LoVo (cell line): ENCODE results near the gene SIPA1L3.
"Not testable (repeated sequence)": the region's sequence is repeated elsewhere in the genome, so short reads cannot be mapped to it uniquely, and the experiment has no call there.

Experiments used
- DNase-seq: peaks from one replicate; pipeline ENCODE4 v3.0.0-alpha.2; 2016; ENCODE audit warnings: low spot score

The SIPA1L3 gene

DNA sequence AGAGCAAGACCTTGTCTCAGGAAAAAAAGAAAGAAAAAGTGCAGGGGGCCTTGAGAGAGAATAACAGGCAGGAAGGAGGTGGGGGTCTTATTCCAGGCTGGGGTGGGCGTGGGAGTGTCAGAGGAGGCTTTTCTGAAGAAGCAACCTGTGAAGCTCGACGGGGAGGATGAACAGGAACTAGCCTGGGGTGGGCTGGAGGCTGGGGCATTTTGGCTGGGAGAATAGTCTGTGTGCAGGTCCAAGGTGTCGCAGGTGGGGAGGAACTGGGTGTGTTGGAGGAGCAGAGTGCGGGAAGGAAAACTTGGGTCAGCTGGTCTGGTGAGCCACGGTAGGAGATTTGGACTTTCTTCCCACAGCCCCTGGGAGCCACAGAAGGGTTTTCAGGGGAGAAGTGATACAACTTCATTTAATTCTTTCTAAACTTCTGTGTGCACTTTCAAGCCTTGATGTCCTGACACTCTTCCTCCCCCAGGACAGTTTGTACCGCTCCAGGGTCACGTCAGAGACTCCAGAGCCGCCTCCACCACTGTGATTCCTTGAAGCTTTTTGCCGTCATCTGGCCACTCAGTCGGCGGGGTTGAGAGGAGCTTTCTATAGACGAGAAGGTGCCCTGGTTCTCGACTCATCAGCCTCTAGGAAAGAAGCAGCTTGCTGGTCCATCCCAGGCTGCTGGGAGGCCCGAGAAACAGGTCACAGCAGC is 138.7 kb downstream of the SIPA1L3 start:
- DNase-seq = no peak

DNA sequence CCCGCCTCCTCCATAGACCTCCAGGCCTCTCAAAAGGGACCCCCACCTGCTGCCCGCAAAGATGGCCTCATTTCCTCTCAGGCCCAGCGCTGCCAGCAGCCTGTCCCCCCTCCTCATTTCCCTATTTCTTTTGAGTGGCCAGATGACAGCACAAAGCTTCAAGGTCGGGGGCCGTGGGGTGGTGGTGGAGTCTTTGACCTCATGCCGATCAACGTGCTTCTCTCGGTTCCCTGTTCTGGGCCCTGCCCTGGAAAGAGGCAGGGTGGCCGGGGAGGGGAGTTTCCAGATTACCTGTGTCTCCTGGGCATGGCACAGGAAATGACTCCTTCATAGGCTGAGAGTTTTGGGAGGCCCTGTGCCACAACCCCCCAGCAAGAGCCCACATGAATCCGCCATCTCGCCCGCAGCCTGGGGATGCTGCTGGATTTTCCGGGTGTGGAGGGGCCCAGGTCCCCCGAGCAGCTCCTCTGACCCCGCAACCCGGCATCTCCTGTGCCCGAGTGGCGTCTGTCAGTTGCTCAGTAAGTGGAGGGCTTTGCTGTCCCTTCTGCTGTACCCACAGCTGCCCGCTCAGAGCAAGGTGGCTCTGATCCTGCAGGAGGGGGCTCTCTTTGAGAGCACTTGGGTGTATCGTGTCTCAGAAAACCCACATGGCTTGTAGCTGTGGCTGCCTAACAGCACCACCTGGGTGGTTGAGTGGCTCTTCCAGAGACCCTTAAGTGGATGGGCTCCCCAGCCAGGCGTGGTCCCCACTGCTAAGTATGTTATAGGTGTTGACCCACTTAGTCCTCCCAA is 139.4 kb downstream of the SIPA1L3 start:
- no peak for DNase-seq

DNA sequence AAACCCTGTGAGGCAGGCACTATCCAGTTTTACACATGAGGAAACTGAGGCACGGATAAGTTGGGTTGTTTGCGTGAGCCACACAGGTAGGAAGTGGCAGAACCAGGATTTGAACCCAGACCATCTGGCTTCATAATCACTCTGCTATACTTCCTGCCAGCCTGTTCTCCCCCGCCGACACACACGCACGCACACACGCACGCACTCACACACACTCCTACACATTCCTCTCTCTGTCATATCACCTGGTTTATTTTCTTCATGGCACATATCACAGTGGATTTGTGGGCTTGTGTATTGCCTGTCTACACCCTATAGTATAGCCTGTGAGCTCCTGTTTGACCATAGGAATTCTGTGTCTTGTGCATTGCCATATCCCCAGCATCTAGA is 140.0 kb downstream of the SIPA1L3 start:
- no peak for DNase-seq

DNA sequence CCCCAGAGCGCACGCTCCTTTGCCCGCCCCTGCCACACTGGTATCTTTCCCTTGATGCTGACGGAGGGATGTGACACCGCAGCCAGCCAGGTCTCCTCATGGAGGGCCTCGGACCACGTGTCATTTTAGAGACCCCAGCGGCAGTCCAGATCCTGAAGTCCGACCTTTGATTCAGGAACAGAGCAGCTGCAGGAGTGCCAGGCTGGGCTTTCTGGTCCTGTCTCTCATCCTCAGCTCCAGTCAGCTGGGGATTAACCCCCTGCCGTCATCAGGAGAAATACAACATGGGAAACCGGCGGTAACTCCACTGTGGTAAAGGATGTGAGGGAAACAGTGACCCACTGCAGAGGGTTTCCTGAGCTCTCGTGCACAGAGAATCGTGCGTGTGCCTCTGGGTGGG is 140.6 kb downstream of the SIPA1L3 start:
- no peak for DNase-seq

DNA sequence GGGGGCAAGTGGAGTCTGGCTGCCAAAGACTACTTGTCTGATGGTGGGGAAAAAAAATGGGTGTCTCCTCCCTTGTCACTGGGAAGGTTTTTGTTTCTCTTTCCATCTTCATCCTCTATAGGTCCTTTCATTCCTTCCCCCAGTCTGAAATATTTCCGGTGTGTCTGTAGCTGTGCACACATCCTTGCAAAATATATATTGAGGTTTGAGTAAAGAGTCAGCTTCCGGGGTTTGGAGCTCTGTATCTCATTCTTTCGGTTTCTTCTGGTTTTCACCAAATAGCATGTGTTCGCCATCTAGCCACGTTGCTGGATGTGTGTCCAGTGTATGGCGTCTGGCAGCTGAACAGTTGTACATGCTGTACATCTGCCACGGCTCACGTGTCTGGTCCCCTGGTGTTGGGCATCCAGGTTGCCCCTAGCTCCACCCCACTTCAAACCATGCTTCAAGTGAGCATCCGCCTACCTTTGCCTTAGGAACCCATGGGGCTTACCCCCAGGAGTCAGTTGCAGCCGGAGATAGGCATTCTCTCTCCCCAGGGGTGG is 142.2 kb downstream of the SIPA1L3 start:
- DNase-seq = no peak

DNA sequence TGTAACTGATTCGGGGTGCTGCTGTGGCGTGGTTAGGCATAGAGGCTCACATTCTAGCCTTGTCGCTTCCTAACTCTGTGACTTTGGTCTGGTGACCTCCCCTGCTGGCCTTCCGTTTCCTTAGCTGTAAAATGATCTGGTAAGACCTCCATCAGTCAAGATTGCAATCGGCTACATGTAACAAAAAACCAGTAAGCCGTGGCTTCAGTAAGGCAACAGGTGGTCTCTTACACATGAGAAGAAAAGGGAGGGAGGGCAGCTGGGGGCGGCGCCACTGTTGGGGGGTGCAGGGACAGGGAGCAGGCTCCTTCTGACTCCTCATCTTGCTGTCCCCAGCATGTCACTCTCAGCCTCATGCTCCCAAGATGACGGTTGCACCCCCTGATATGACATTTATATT is 148.0 kb downstream of the SIPA1L3 start:
- no peak for DNase-seq

DNA sequence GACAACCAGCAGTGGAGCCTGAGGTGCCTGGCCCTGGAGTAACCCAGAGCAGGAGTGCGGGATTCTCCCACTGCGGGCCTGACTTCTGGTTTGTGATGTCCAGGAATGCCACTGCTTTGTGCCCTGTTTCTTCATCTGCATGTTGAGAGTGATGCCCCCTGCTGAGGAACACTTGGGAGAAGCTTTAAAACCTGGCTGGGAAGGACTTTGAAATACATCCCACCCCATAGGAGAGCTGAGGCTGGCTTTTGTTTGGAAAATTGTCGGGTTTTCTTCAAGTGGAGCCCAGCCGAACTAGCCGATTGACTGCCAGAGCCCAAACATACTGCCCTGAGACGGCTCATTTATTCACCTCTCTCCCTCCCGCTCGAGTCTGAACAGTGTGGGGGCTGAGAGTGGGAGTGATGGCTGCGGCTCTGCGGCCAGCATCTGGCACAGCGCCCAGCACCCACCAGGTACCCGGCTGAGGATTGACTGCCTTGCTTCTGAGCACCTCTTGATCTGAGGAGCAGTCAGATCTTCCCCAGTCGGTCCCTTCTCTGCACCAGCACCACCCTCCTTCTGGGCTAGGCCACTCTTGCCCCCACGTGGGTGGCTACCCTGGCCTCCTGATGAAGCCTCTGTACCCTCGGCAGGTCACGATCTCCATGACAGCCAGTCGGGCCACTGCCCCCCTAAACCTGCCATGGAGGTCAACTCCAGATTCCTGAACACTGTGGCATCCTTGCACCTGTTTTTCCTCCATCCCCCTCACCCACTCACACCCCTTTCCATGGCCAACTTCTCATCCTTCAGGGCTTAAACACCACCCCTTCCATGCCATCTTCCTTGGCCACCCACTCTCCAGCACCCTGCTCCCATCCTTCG is 148.9 kb downstream of the SIPA1L3 start:
- no peak for DNase-seq

DNA sequence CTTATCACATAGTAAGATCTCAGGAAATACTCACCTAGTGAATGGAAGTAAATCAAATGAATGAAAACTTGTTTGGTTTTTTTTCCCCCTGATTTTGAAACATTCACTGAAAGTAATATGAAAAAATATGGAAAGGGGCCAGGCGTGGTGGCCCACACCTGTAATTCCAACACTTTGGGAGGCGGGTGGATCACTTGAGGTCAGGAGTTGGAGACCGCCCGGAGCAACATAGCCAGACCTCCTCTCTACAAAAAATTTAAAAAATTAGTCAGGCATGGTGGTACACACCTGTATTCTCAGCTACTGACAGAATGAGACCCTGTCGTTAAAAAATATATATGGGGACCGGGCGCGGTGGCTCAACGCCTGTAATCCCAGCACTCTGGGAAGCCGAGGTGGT is 149.6 kb downstream of the SIPA1L3 start:
- no peak for DNase-seq

DNA sequence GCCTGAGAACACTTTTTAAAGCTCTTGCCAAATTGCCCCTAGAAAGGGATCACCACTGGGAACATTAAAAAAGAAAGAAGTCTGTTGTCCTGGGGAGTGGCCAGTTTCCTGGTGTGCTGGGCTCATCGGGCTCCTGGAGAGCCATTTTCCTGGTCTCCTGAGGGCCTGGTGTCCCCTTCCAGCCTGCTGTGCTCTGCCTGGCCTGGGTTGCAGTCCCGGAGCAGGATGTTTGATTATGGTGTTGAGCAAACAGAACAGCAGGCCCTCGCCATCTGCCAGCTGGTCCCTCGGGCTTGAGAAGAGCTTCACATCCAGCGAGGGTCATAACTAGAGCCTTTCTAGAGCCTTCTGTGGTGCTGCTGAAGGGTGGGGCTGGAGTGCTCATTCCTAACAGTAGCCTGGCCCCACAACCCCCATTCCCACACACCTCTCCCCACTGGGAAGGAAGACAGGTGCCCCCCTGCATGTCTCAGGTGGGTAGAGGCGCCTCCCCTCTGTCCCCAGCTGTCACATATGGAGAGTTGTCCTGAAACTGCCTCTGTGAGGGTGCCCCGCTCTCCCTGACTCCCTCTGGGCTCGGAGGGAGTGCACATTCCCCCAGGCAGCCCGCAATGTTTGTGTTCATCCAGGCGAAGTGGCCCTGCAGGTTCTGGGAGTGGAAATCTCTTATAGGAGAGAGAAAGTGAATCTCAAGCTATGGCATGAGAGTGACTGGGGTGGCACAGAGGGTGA is 151.1 kb downstream of the SIPA1L3 start:
- DNase-seq = no peak

DNA sequence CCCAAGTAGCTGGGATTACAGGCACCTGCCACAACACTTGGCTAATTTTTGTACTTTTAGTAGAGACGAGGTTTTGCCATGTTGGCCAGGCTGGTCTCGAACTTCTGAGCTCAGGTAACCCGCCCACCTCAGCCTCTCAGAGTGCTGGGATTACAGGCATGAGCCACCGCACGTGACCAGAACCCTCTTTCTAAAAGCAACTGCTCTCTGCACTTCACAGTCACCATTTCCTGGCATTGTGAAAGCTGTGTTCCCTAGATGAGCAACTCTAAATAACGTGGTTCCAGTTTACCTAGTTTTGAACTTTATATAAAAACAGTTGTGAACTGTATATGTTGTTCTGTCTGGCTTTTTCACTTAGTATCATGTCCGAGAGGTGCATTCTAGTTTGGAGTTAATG is 152.9 kb downstream of the SIPA1L3 start:
- no peak for DNase-seq

DNA sequence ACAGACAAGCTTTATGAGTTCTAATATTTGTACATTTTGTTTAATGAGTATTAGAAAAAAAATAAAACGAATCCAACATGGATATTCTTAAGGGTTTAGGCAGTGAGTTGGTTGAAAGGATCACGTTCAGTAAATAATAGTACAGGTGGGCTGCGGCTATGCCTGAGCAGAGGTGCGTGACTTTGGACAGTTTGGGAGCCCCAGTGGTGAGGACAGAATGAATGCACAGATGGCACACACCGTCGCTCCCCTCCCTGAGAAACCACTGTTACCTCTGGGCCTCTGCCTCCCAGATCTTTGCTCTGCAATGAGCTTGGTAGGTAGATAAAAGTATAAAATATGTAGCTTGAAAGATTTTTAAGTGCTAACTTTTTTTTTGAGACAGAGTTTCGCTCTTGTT is 153.3 kb downstream of the SIPA1L3 start:
- DNase-seq = no peak

DNA sequence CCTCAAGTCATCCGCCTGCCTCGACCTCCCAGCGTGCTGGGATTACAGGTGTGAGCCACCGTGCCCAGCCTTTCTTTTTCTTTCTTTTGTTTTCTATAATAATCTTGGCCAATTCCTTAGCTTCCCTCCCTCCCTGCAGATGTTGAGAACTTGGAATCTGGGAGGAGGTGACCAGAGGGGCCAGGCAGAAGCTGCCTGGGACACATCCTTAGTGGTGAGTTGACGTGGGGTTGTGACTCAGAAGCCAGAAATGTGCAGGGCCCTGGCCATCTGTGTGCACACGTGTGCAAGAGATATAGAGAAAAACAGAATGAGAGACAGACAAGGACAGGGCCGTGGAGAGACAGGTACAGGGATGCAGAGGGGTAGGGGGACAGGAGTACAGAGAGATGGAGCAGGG is 154.3 kb downstream of the SIPA1L3 start:
- no peak for DNase-seq

DNA sequence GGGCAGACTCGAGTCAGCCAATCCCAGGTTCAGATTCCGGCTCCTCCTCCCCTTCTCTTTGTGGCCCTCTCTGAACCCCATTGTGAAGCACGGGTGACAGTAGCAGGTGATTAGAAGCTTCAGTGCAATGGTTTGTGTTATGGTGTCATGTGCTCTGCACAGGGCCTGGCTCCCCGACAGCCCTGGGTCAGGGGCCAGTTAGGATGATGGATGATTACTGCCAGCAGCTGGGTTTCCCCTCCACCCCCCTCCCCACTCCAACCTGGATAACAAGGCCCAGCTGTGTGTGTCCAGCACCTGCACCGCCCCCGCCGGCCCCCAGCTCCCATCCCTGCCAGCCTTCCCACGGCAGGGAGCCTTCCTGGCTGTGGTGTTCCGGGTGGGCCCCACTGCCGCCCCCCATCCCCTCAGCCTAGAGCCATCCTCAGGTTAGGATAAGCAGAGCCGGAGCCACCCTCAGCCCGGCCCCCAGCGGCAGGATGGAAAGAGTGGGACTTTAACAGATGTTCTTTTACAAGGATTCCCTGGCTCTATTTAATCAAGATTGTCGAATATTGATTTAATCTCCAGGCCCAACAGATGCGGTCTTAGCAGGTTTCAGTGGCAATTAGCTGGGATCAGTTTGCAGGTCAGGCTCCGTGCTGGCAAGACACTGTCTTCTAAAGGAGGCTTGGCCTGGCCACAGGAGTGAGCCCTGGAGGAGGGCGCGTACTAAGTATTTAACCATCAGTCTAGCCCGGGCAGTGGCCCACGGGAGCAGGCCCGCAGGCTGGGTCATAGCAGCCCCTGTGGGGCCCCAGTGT is 156.2 kb downstream of the SIPA1L3 start:
- DNase-seq = no peak

DNA sequence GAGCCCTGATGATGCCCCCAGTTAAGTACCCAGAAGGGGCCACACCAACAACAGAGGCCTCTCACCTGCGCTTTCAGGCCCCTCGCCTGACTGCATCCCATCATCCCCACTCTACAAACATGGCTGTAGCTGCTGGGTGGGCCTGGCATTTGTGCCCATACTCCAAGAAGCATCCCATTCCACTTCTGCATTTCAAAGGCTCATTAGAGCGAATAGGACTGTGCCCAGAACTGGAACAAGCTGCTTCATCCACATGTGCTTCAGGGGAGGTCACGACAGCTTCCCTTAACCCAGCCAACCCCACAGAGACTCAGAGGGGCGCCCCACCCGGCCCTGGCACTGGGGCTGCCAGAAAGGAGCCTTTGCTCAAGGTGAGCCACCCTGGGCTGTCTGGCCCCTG is 156.9 kb downstream of the SIPA1L3 start:
- no peak for DNase-seq

DNA sequence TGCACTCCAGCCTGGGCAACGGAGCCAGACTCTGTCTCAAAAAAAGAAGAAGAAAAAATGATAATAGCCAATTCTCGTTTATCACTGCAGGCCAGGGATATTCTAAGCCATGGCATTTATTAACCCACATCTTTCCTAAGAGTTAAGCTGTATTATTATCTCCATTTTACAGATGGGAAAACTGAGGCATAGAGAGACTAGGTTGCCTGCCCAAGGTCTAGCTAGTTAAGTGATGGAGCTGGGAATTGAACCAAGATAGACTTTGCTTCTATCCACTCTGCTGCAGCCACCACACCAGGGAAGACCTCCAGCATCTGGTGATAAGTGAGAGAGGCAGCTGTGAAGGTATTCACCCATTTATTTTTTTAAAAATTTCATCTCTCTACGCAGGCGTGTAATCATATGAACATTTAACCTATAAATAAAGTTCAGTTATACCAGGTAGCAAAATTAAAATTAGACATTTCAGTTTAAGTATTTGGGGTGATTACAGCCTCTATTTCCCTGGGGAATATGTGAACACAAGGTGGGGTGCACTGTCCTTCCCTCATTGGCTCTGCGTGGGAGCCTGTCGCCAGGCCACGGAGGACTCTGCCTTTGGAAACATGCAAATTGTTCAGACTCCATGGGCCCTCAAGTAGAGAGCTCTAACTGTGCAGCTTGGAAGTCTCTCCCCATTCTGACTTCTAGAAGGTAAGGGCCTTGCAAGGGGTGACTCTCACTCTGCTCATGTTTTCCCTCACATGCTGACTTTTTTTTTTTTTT is 157.8 kb downstream of the SIPA1L3 start:
- no peak for DNase-seq

DNA sequence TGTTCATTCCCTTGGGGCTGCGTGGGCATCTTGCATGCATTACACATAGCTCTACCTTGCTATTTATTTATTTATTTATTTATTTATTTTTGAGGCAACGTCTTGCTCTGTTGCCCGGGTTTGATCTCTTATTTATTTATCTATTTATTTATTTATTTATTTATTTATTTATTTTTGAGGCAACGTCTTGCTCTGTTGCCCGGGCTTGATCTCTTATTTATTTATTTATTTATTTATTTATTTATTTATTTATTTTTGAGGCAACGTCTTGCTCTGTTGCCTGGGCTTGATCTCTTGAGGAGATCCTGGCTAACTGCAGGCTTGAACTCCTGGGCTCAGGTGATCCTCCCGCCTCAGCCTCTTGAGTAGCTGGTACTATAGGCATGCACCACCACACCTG is 158.8 kb downstream of the SIPA1L3 start:
- not testable (repeated sequence) for DNase-seq

DNA sequence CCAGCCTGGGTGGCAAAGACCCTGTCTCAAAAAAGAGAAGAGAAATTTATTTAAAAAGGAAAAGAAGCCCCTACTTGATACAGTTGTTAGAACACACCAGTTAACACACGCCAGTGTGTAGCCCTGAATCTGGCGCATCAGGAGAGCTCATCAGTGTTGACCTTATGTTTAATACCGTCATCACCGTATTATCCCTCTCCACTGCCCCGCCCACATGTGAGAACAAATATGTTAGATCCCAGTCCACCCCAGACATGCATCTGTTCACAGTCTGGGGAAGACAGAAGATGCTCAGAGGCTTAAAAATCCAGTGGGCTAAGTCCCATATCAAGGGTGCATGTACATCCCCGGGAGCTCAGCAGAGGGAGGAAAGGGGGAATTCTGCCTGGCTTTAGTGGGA is 161.8 kb downstream of the SIPA1L3 start:
- DNase-seq = no peak

DNA sequence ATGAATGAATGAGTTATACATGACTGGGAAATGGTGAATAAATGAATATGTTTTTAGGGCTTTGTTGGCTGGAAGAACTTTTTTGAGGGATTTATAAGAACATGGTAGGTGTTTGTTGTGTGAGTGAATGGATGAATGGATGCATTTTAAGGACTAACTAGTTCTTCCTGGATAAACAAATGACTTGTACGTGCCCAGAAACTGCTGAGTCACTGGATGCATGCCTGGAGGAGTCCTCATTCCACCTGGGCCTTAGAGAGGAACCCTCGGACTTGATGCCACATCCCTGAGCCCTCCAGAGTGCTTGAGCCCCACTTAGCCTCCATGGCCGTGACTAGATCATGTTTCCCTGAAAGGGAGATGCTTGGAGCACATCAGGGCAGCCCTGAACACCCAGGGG is 163.6 kb downstream of the SIPA1L3 start:
- no peak for DNase-seq

DNA sequence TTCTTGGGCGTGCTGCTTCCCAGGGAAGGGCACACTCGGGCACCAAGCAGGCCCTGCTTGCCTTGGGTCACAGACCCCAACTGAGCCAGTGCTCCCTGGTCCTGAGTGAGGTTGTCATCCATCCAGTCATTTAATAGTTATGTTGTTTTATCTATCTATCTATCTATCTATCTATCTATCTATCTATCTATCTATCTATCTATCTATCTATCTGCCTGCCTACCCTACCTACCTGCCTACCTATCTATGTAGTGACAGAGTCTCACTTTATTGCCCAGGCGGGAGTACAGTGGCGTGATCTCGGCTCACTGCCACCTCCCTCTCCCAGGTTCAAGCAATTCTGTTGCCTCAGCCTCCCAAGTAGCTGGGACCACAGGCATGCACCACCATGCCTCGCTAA is 164.0 kb downstream of the SIPA1L3 start:
- DNase-seq = not testable (repeated sequence)

DNA sequence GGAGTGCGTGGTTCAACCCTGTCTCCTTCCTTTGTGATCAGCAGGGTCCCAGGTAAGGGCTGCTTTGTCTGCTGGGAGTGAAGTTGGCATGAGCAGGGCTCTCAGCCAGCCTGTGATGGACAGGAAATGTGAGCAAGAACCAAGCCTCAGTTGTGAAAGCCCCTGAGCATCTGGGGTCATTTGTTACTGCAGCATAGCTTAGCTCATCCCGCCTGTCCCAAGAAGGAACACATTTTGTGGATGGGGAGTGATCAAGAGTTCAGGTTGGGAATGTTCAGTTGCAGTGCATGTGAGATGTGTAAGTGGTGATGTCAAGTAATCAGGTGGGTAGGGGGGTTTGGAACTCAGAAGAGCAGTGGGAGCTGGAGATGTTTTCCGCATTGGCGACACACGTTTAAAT is 164.6 kb downstream of the SIPA1L3 start:
- no peak for DNase-seq
